ENCODE data around the gene FAM89B.

- no peak for TF ChIP-seq CTCF (IDR thresholded peaks at IDR 0.05; ENCODE audit: extremely low read depth in 1 of 2, insufficient read depth in 1 of 2, low read depth in 1 of 2, low read length in 2 of 2)
- no peak for TF ChIP-seq POLR2AphosphoS5 (IDR thresholded peaks at IDR 0.05; ENCODE audit: insufficient read depth, low read depth, low read length)
- TF ChIP-seq MAX (IDR thresholded peaks at IDR 0.05; ENCODE audit: insufficient read depth, insufficient read length): no peak
Measured at GRCh38 chr11:65524014-65524740, 48.2 kb upstream of the FAM89B start.

Data from endothelial cell of umbilical vein (primary cell).